ENCODE data around the gene HIGD2A.
A peak's percentile ranks its signal among the peaks of the same experiment; 100 is the strongest.

The HIGD2A gene

GRCh38 chr5:176416965-176417364, 28.4 kb downstream of the HIGD2A start:
- Histone ChIP-seq H3K9ac (ENCODE audit: low read length) (peak overlapping the region; percentile 95), H3K9me2 (replicated peaks; ENCODE audit: insufficient read depth, low read length) (no peaks in the 10 kb centered on the region), H3F3A (ENCODE audit: insufficient read depth) (no peaks in the 10 kb centered on the region), H2AFZ (ENCODE audit: low read depth, low read length, severe bottlenecking) (peak overlapping the region; percentile 37), H3K4me2 (ENCODE audit: low read depth, low read length, poor library complexity, severe bottlenecking) (peak overlapping the region; percentile 64), H3K79me2 (ENCODE audit: insufficient read depth, low read length) (peaks cover 5% of the 10 kb centered on the region; the same call in 1 of the 2 replicates), H3K4me3 (ENCODE audit: insufficient read depth, low read length, poor library complexity, severe bottlenecking) (peak overlapping the region; percentile 93), H3K27ac (ENCODE audit: low read depth, low read length) (no peak overlapping the region), H3K27me3 (ENCODE audit: low read length) (no peaks in the 10 kb centered on the region), H3K9me3 (ENCODE audit: insufficient read depth, low read length) (no peaks in the 10 kb centered on the region), H3K36me3 (ENCODE audit: low read length) (no peaks in the 10 kb centered on the region), H4K20me1 (ENCODE audit: low read depth, low read length) (no peaks in the 10 kb centered on the region)
- TF ChIP-seq CTCF (IDR thresholded peaks at IDR 0.05; ENCODE audit: insufficient read depth, low read length, poor library complexity, severe bottlenecking) (no peak), EZH2phosphoT487 (conservative IDR thresholded peaks at IDR 0.05; ENCODE audit: low read length) (no peak)

DNA sequence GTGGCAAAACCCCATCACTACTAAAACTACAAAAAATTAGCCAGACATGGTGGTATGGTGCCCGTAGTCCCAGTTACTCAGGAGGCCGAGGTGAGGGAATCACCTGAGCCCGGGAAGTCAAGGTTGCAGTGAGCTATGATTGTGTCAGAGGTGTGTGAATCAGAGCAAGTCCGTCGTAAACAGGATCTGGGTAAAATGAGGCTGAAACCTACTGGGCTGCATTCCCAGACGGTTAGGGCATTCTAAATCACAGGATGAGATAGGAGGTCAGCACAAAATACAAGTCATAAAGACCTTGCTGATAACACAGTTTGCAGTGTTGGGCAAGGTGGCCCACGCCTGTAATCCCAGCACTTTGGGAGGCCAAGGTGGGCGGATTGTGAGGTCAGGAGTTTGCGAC, 29.7 kb downstream of the HIGD2A start:
- Histone ChIP-seq H2AFZ (ENCODE audit: low read depth, low read length, severe bottlenecking) (no peak overlapping the region), H3K4me3 (ENCODE audit: insufficient read depth, low read length, poor library complexity, severe bottlenecking) (no peak overlapping the region), H3K9me2 (replicated peaks; ENCODE audit: insufficient read depth, low read length) (no peaks in the 10 kb centered on the region), H3K36me3 (ENCODE audit: low read length) (no peaks in the 10 kb centered on the region), H3K4me2 (ENCODE audit: low read depth, low read length, poor library complexity, severe bottlenecking) (no peak overlapping the region), H3K9ac (ENCODE audit: low read length) (no peak overlapping the region), H3K27ac (ENCODE audit: low read depth, low read length) (no peak overlapping the region), H4K20me1 (ENCODE audit: low read depth, low read length) (no peaks in the 10 kb centered on the region), H3F3A (ENCODE audit: insufficient read depth) (no peaks in the 10 kb centered on the region), H3K9me3 (ENCODE audit: insufficient read depth, low read length) (no peaks in the 10 kb centered on the region), H3K27me3 (ENCODE audit: low read length) (no peaks in the 10 kb centered on the region), H3K79me2 (ENCODE audit: insufficient read depth, low read length) (peaks cover 5% of the 10 kb centered on the region; the same call in 1 of the 2 replicates)
- TF ChIP-seq EZH2phosphoT487 (conservative IDR thresholded peaks at IDR 0.05; ENCODE audit: low read length) (no peak), CTCF (IDR thresholded peaks at IDR 0.05; ENCODE audit: insufficient read depth, low read length, poor library complexity, severe bottlenecking) (no peak)

- no peak overlapping the region for H3K4me2 ChIP-seq (ENCODE audit: low read depth, low read length, poor library complexity, severe bottlenecking)
- H3K4me3 ChIP-seq (ENCODE audit: insufficient read depth, low read length, poor library complexity, severe bottlenecking): no peak overlapping the region
- H3K9me3 ChIP-seq (ENCODE audit: insufficient read depth, low read length): peaks cover 1% of the 10 kb centered on the region; the same call in 1 of the 2 replicates
- H3K9me2 ChIP-seq (replicated peaks; ENCODE audit: insufficient read depth, low read length): no peaks in the 10 kb centered on the region
- no peaks in the 10 kb centered on the region for H3K27me3 ChIP-seq (ENCODE audit: low read length)
- H4K20me1 ChIP-seq (ENCODE audit: low read depth, low read length): no peaks in the 10 kb centered on the region
- H3K9ac ChIP-seq (ENCODE audit: low read length): no peak overlapping the region
- TF ChIP-seq EZH2phosphoT487 (conservative IDR thresholded peaks at IDR 0.05; ENCODE audit: low read length) (no peak), CTCF (IDR thresholded peaks at IDR 0.05; ENCODE audit: insufficient read depth, low read length, poor library complexity, severe bottlenecking) (no peak)
- no peak overlapping the region for H3K27ac ChIP-seq (ENCODE audit: low read depth, low read length)
- H3K79me2 ChIP-seq (ENCODE audit: insufficient read depth, low read length): peaks cover 5% of the 10 kb centered on the region; the same call in 1 of the 2 replicates
- H3F3A ChIP-seq (ENCODE audit: insufficient read depth): no peaks in the 10 kb centered on the region
- H3K36me3 ChIP-seq (ENCODE audit: low read length): no peaks in the 10 kb centered on the region
- H2AFZ ChIP-seq (ENCODE audit: low read depth, low read length, severe bottlenecking): no peak overlapping the region
Measured at GRCh38 chr5:176420086-176420485, 31.5 kb downstream of the HIGD2A start.

Data from SU-DHL-6 (cell line).